ENCODE measurements around the gene AXL. TPM values are rescaled to one million over a fixed set of nuclear protein-coding genes. Genes with fewer than 3 reads are reported as not detected.

The AXL gene
- total and polyA plus RNA-seq, 9 of the 15 experiments (the other 6 are each of a cell fraction or from before 2014, with no cell fraction given), result 0.80 to 6.6 (median 1.6) TPM

DNA sequence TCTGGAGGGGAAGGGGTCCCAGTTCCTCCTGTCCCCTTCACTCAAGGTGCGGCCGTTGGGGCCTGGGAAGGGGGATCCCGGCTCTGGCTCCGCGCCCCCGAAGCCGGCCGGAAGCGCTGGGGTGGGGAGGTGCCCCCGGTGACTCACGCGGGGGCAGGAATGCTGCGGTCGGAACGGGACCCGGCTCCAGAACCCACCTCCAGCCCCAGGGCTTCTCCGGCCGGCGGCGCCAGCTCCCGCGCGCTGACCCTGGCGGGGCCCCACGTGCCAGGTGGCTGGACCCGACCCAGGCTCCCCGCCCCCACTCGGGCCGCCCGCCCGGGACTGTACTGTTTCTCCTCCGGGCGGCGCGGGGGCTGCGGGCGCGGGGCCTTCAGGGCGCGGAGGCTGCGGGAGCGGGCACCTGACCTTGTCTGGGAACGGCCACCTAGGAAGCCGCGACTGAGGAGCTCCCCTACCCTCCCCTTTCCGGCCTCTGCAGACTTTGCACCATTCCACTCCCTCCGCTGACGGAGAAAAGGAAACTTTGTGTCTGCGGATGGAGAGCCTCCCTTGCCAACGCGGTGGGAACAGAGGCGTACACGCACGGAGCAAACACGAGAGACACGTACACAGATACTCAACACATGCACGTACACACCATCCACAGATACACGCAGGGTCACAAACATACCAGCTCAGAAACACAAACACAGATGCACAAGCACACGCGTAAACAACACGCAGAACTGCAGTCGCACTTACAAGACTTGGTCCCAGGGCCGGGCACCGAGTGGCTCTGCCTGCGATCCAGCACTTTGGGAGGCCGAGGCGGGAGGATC, 7.2 kb downstream of the AXL start:
- H3K27ac ChIP-seq (ENCODE audit: extremely low read depth, low read depth, low read length), result peak overlapping the region; percentile 88
- no peaks in the 10 kb centered on the region for H3K9me1 ChIP-seq (ENCODE audit: control insufficient read depth, insufficient read depth, low read length)
- H3K79me2 ChIP-seq (ENCODE audit: control insufficient read depth, insufficient read depth, low read length), result no peaks in the 10 kb centered on the region
- peak overlapping the region; percentile 92 for H3K4me2 ChIP-seq (ENCODE audit: insufficient read depth, low read length)
- DNase-seq (ENCODE audit: extremely low read depth in 1 of 4, low spot score in 3 of 4) (peak; percentile 76 to 93 (median 86)), ATAC-seq (peak; percentile 82), FAIRE-seq (no peak)
- CTCF ChIA-PET (ENCODE audit: low intra/inter-chr PET ratio), result no interaction called here
- no peaks in the 10 kb centered on the region; a peak in 1 of 5 replicates for H3K27me3 ChIP-seq (ENCODE audit: control insufficient read depth in 2 of 2, insufficient read depth in 2 of 2, low read length in 2 of 2)
- POLR2A ChIA-PET, result interaction anchor here (0.7 to 1.7 kb wide), 3 partner anchors 18 to 635 kb away, joined by 3 to 6 read pairs (median 6); partner anchors contain the start of gene HNRNPUL1
- peak overlapping the region; percentile 40 for H3K4me3 ChIP-seq
- H3K9me3 ChIP-seq (replicated peaks; ENCODE audit: control insufficient read depth, insufficient read depth, low read depth, low read length), result no peaks in the 10 kb centered on the region
- peaks cover 30 to 35% of the 10 kb centered on the region in 2 experiments for H3K4me1 ChIP-seq (replicated peaks in 1 of 2; ENCODE audit: control insufficient read depth in 2 of 2, insufficient read depth in 2 of 2, low read length in 2 of 2)
- H3K9ac ChIP-seq (ENCODE audit: insufficient read depth in 1 of 2, low read depth in 2 of 2, low read length in 2 of 2), result peak overlapping the region; percentile 71 to 89
- H4K20me1 ChIP-seq (replicated peaks; ENCODE audit: control insufficient read depth, insufficient read depth, low read length), result no peaks in the 10 kb centered on the region
- intact Hi-C loops (cut with micrococcal nuclease), result loop anchor here (5.0 kb wide), 1 partner anchor 36 kb away; the partner anchor contains the start of gene HNRNPUL1
- in situ Hi-C loops (cut with MboI), result no loop called here
- no peaks in the 10 kb centered on the region for H3K36me3 ChIP-seq (ENCODE audit: control insufficient read depth, insufficient read depth, low read length)
- no TSS peak for BruUV-seq (replicated peaks)
- H2AFZ ChIP-seq (ENCODE audit: low read depth, low read length), result peak overlapping the region; percentile 92
- 11% methylated on average over 34 of the region's 67 CpGs for WGBS (ENCODE audit: insufficient coverage, low coverage, missing lambda C conversion rate)
- TF ChIP-seq, protein P1, sequence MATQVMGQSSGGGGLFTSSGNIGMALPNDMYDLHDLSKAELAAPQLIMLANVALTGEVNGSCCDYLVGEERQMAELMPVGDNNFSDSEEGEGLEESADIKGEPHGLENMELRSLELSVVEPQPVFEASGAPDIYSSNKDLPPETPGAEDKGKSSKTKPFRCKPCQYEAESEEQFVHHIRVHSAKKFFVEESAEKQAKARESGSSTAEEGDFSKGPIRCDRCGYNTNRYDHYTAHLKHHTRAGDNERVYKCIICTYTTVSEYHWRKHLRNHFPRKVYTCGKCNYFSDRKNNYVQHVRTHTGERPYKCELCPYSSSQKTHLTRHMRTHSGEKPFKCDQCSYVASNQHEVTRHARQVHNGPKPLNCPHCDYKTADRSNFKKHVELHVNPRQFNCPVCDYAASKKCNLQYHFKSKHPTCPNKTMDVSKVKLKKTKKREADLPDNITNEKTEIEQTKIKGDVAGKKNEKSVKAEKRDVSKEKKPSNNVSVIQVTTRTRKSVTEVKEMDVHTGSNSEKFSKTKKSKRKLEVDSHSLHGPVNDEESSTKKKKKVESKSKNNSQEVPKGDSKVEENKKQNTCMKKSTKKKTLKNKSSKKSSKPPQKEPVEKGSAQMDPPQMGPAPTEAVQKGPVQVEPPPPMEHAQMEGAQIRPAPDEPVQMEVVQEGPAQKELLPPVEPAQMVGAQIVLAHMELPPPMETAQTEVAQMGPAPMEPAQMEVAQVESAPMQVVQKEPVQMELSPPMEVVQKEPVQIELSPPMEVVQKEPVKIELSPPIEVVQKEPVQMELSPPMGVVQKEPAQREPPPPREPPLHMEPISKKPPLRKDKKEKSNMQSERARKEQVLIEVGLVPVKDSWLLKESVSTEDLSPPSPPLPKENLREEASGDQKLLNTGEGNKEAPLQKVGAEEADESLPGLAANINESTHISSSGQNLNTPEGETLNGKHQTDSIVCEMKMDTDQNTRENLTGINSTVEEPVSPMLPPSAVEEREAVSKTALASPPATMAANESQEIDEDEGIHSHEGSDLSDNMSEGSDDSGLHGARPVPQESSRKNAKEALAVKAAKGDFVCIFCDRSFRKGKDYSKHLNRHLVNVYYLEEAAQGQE (IDR thresholded peaks at IDR 0.05; ENCODE audit: borderline replicate concordance), result no peak
- TF ChIP-seq, protein P1 (CRISPR knock-in tag; IDR thresholded peaks at IDR 0.05; ENCODE audit: low read depth), result 0 out of 2 replicates have a peak, but pooled peaks have one; percentile 24
- TF ChIP-seq HDGF (IDR thresholded peaks at IDR 0.05), result 0 out of 2 replicates have a peak, but pooled peaks have one; percentile 60
- TF ChIP-seq, protein P2, sequence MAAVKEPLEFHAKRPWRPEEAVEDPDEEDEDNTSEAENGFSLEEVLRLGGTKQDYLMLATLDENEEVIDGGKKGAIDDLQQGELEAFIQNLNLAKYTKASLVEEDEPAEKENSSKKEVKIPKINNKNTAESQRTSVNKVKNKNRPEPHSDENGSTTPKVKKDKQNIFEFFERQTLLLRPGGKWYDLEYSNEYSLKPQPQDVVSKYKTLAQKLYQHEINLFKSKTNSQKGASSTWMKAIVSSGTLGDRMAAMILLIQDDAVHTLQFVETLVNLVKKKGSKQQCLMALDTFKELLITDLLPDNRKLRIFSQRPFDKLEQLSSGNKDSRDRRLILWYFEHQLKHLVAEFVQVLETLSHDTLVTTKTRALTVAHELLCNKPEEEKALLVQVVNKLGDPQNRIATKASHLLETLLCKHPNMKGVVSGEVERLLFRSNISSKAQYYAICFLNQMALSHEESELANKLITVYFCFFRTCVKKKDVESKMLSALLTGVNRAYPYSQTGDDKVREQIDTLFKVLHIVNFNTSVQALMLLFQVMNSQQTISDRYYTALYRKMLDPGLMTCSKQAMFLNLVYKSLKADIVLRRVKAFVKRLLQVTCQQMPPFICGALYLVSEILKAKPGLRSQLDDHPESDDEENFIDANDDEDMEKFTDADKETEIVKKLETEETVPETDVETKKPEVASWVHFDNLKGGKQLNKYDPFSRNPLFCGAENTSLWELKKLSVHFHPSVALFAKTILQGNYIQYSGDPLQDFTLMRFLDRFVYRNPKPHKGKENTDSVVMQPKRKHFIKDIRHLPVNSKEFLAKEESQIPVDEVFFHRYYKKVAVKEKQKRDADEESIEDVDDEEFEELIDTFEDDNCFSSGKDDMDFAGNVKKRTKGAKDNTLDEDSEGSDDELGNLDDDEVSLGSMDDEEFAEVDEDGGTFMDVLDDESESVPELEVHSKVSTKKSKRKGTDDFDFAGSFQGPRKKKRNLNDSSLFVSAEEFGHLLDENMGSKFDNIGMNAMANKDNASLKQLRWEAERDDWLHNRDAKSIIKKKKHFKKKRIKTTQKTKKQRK (IDR thresholded peaks at IDR 0.05; ENCODE audit: borderline replicate concordance, low read depth, low read length), result no peak
- TF ChIP-seq, protein P3, sequence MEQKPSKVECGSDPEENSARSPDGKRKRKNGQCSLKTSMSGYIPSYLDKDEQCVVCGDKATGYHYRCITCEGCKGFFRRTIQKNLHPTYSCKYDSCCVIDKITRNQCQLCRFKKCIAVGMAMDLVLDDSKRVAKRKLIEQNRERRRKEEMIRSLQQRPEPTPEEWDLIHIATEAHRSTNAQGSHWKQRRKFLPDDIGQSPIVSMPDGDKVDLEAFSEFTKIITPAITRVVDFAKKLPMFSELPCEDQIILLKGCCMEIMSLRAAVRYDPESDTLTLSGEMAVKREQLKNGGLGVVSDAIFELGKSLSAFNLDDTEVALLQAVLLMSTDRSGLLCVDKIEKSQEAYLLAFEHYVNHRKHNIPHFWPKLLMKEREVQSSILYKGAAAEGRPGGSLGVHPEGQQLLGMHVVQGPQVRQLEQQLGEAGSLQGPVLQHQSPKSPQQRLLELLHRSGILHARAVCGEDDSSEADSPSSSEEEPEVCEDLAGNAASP (IDR thresholded peaks at IDR 0.05), result no peak
